HG02884 (cell line): ENCODE data around the gene RNF145.
"Not testable (repeated sequence)": the region's sequence is repeated elsewhere in the genome, so short reads cannot be mapped to it uniquely, and the experiment has no call there.

Experiments
- ATAC-seq: cut with Tn5 transposase; IDR thresholded peaks from one replicate; pipeline ENCODE4 v1.9.1; 2021; ENCODE audit warnings: mild to moderate bottlenecking, moderate library complexity; ENCODE audit not compliant: unreplicated experiment

The RNF145 gene

GRCh38 chr5:159209438-159210209 is at the start of gene RNF145:
RNF145 (minus strand) TSS chr5:159209553; CDS start chr5:159203617, 5,936 bp downstream.
- ATAC-seq = peak; percentile 64

GRCh38 chr5:159258361-159258760 is 49.0 kb upstream of the RNF145 start:
- no peak for ATAC-seq

GRCh38 chr5:159257629-159258283 is 48.4 kb upstream of the RNF145 start:
- no peak for ATAC-seq

GRCh38 chr5:159257007-159257406 is 47.7 kb upstream of the RNF145 start:
- ATAC-seq = no peak

DNA sequence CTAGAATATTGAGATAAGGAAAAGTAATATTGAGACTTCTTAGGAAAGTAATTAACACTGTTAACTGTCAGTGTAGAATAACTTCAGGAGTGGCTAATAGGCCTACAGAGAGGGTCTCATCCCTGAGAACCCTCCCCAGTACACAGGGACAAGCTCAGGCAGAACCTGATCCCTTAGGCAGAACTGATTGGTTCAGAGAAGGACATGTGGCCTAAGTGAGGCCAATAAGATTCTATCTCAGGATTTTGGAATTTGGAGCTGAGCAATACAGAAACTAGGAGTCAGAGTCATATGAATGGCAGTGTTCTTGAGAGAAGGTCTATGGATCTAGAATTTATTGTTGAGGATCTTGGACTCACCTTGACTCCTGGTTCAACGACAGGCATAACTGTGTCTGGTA is 42.8 kb upstream of the RNF145 start:
- ATAC-seq = no peak

DNA sequence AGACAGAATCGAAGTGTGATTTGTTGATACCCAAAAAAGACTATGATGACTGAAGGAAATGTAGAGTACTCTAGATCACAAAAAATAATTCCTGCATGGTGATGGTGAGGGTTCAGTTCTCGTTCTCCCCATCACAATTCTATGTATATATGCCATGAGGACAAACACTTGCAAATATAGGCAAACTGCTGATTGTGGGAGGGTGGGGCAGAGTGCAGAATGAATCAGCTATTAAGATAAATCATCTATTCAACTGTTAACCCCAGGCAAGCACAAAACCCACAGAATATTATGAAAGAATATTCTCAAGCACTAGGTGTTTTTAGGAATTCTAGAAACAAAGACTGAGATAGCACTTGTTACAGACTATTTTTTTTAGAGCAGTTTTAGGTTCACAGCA is 39.8 kb upstream of the RNF145 start:
- ATAC-seq = no peak

GRCh38 chr5:159244890-159245289 is 35.5 kb upstream of the RNF145 start:
- no peak for ATAC-seq

DNA sequence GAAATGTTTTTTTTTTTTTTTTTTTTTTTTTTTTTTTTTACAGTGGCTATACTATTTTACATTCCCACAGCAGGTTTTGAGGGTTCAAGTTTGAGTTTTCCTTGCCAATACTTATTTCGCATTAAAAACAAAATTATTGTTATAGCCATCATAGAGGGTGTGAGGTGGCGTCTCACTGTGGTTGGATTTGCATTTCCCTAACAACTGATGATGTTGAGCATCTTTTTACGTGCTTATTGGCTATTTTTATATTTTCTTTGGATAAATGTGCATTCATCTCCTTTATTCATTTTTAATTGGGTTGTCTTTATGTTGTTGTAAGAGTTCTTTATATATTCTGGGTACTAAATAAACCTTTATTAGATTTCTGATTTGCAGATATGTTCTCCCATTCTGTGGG is 34.8 kb upstream of the RNF145 start:
- no peak for ATAC-seq

DNA sequence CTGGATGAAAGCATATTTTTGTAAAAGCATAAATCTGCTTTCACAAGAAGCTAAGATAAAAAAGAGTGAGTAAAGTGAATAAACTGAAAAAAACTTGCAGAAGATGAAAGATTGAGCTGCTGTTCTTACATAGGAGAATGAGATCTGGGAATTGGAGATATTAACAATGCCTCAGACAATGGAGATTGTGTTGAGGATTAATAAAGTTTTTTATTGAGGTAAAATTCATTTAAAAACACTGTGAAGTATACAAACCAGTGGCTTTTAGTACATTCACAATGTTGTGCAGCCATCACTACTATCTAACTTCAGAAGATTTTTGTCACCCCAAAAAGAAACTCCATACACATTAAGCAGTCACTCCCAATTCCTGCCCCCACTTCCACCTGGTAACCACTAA is 34.0 kb upstream of the RNF145 start:
- no peak for ATAC-seq

DNA sequence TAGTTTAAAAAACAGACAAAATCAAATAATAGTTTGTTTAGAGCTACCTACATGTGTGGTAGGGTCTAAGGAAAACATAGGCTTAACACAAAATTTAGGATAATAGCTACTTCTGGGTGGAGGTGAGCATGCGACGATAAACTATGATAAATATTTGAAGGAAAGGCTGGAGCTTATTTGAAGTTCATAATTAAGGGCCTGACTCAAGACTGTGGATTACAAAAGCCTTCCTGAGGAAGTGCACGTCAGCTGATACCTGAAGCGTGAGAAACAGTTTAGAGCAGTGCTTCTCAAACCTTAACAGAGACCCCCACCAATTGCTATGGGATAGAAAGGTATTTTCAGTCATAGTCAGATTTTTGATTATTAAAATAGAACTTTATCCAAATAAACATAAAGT is 33.3 kb upstream of the RNF145 start:
- no peak for ATAC-seq

- ATAC-seq = no peak
Measured at GRCh38 chr5:159241946-159242552, 32.7 kb upstream of the RNF145 start.

DNA sequence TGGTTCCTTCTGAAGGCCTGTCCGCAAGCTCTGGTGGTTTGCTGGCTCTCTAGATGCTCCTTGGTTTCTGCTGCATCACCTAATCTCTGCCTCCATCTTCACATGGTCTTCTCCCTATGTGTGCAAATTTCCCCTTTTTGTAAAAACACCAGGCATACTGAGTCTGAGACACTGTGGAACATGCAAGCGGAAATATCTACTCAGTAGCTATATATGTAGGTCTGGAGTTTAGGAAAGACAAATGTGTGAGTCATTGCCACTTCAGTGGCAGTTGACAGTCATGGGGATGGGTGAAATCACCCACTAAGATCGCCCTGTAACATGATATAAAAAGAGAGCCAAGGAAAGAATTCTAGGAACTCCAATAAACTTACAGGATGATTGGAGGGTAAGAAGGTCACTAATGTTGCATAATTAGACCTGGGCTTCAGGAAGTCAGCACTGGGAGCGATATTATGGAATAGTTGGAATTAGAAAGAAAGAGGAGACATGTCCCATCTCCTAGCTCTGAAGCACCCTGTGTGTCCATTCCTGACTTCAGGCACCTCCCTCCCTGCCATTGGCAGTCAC is 31.0 kb upstream of the RNF145 start:
- no peak for ATAC-seq

GRCh38 chr5:159235871-159236520 is 26.6 kb upstream of the RNF145 start:
- ATAC-seq = not testable (repeated sequence)

GRCh38 chr5:159231167-159231566 is 21.8 kb upstream of the RNF145 start:
- ATAC-seq = no peak

DNA sequence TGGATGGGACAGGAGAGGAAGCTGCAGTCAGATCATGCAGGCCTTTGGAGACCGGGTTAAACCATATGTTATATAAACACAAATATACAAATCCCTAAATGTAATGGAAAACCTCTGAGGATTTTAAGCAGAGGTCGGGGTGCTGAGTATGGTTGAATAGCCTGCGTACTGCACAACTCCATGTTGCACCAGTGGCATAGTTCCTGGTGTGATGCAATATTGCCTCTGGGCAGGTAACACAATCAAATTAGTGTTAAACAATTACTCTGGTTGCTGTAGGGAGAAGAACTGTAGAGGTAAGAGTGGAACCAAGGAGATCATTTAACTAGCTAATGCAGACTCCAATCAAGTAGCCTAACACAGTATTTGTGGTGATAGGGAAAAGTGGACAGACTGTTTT is 21.3 kb upstream of the RNF145 start:
- ATAC-seq = no peak

DNA sequence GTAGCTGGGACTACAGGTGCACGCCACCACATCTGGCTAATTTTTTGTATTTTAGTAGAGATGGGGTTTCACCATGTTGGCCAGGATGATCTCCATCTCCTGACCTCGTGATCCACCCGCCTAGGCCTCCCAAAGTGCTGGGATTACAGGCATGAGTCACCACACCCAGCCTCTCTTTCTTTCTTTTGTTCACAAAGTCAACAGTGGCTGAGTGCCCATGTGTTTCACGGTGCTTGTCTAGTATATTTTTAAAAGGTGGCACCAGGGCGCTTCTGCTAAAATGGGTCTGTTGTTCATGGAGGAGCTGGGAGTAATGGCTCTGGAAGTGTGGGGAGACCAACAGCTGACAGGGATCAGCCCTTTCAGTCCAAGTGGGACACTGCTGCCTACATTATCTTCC is 18.7 kb upstream of the RNF145 start:
- not testable (repeated sequence) for ATAC-seq

- no peak for ATAC-seq
Measured at GRCh38 chr5:159227452-159227851, 18.1 kb upstream of the RNF145 start.

GRCh38 chr5:159226451-159226850 is 17.1 kb upstream of the RNF145 start:
- no peak for ATAC-seq

GRCh38 chr5:159224471-159224870 is 15.1 kb upstream of the RNF145 start:
- no peak for ATAC-seq

DNA sequence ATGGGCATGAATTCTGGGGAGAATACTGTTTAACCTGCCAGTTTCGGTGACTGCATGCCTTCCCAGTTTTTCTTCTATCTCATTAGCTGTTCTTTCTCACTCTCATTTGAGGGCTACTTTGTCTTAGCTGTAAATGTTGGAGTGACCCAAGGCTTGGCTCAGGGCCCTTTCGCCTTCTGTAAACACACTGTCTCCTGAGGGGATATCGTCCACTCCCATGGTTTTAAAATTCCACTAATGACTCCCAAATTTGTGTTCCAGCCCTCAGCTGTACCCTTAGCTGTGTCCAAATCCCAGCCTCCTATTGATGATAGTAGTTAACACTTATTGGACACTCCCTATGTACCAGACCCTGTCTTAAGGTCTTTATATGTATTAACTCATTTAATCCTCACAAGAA is 14.1 kb upstream of the RNF145 start:
- ATAC-seq = no peak

DNA sequence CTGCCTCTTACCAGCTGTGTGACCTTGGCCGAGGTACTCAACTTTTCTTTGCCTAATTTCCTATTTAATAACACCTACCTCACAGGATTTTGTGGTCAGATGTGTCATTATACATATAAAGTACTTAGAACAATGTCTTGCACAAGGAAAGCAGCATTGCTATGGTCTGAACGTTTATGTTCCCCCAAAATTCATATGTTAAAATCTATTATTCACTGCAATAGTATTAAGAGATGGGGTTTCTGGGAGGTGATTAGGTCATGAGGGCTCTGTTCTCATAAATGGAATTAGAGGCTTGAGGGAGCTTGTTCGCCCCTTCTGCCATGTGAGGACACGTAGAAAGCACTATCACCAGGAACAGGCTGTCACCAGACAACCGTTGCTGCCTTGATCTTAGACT is 10.9 kb upstream of the RNF145 start:
- ATAC-seq = no peak
